Body of pancreas (tissue), 4 donors: Measurements from ENCODE around the gene FYCO1.

Experiments
- CTCF ChIP-seq, 7 experiments: fragments of 450-650 bp in 4 of 7; fragments of 200-600 bp in 3 of 7; sonication (generic) in 3 of 7; IDR thresholded peaks; one replicate each; pipeline ENCODE4 v1.5.1; 2016 to 2019; ENCODE audit warnings: antibody characterized with exemption in 7 of 7
- POLR2A ChIP-seq, 3 donors: fragments of 450-650 bp; IDR thresholded peaks; one replicate each; pipeline ENCODE4 v1.6.1; 2016; ENCODE audit warnings: antibody characterized with exemption in 3 of 3, mild to moderate bottlenecking in 2 of 3

- peak in 1 of 3 donors; percentile 7 for TF ChIP-seq POLR2A (IDR thresholded peaks at IDR 0.05)
- no peak for TF ChIP-seq CTCF (IDR thresholded peaks at IDR 0.05)
These were observed 50.6 kb downstream of the FYCO1 start for GRCh38 chr3:45944830-45945620.
